ENCODE data around the gene CCDC106.
A peak's percentile ranks its signal among the peaks of the same experiment; 100 is the strongest.

Gene CCDC106

GRCh38 chr19:55675661-55676354 lies 27.8 kb downstream of the CCDC106 start:
- peak overlapping the region; percentile 98 for H3K27ac Mint-ChIP-seq
- H3K9me3 Mint-ChIP-seq: no peaks in the 10 kb centered on the region
- peaks cover 12% of the 10 kb centered on the region for H3K36me3 Mint-ChIP-seq
- peaks cover 77% of the 10 kb centered on the region for H3K4me1 Mint-ChIP-seq
- H3K4me3 Mint-ChIP-seq: peak overlapping the region; percentile 100
- H3K27me3 Mint-ChIP-seq: no peaks in the 10 kb centered on the region

GRCh38 chr19:55676383-55676782 lies 28.4 kb downstream of the CCDC106 start:
- Mint-ChIP-seq H3K9me3 (no peaks in the 10 kb centered on the region), H3K36me3 (peaks cover 10% of the 10 kb centered on the region), H3K4me1 (peaks cover 71% of the 10 kb centered on the region), H3K27ac (no peak overlapping the region), H3K4me3 (peak overlapping the region; percentile 100), H3K27me3 (no peaks in the 10 kb centered on the region)

- no peaks in the 10 kb centered on the region for H3K27me3 Mint-ChIP-seq
- H3K36me3 Mint-ChIP-seq: peaks cover 10% of the 10 kb centered on the region
- no peak overlapping the region for H3K27ac Mint-ChIP-seq
- peaks cover 69% of the 10 kb centered on the region for H3K4me1 Mint-ChIP-seq
- no peaks in the 10 kb centered on the region for H3K9me3 Mint-ChIP-seq
- peak overlapping the region; percentile 100 for H3K4me3 Mint-ChIP-seq
These were observed 29.0 kb downstream of the CCDC106 start for GRCh38 chr19:55676889-55677505.

GRCh38 chr19:55677572-55678028 lies 29.6 kb downstream of the CCDC106 start:
- Mint-ChIP-seq H3K4me1 (peaks cover 66% of the 10 kb centered on the region), H3K27ac (peak overlapping the region; percentile 26), H3K4me3 (peak overlapping the region; percentile 54), H3K27me3 (no peaks in the 10 kb centered on the region), H3K9me3 (no peaks in the 10 kb centered on the region), H3K36me3 (peaks cover 10% of the 10 kb centered on the region)

- H3K36me3 Mint-ChIP-seq: peaks cover 10% of the 10 kb centered on the region
- H3K27ac Mint-ChIP-seq: no peak overlapping the region
- no peaks in the 10 kb centered on the region for H3K27me3 Mint-ChIP-seq
- H3K4me3 Mint-ChIP-seq: no peak overlapping the region
- peaks cover 64% of the 10 kb centered on the region for H3K4me1 Mint-ChIP-seq
- no peaks in the 10 kb centered on the region for H3K9me3 Mint-ChIP-seq
These were observed 30.2 kb downstream of the CCDC106 start for GRCh38 chr19:55678121-55678671.

GRCh38 chr19:55679343-55680257 lies 31.6 kb downstream of the CCDC106 start:
- no peak overlapping the region for H3K4me3 Mint-ChIP-seq
- no peak overlapping the region for H3K27ac Mint-ChIP-seq
- peaks cover 6% of the 10 kb centered on the region for H3K36me3 Mint-ChIP-seq
- H3K27me3 Mint-ChIP-seq: no peaks in the 10 kb centered on the region
- H3K4me1 Mint-ChIP-seq: peaks cover 62% of the 10 kb centered on the region
- H3K9me3 Mint-ChIP-seq: no peaks in the 10 kb centered on the region

GRCh38 chr19:55680339-55681130 lies 32.5 kb downstream of the CCDC106 start:
- peaks cover 3% of the 10 kb centered on the region for H3K36me3 Mint-ChIP-seq

GRCh38 chr19:55681131-55682092 lies 33.4 kb downstream of the CCDC106 start:
- Mint-ChIP-seq H3K9me3 (no peaks in the 10 kb centered on the region), H3K27me3 (no peaks in the 10 kb centered on the region), H3K36me3 (peaks cover 3% of the 10 kb centered on the region), H3K27ac (no peak overlapping the region), H3K4me3 (no peak overlapping the region), H3K4me1 (peaks cover 53% of the 10 kb centered on the region)

More at GRCh38 chr19:55680339-55681130, 32.5 kb downstream of the CCDC106 start:
- Mint-ChIP-seq H3K4me3 (no peak overlapping the region), H3K27ac (no peak overlapping the region), H3K4me1 (peaks cover 62% of the 10 kb centered on the region), H3K9me3 (no peaks in the 10 kb centered on the region), H3K27me3 (no peaks in the 10 kb centered on the region)

GRCh38 chr19:55683449-55684261 lies 35.6 kb downstream of the CCDC106 start:
- peaks cover 3% of the 10 kb centered on the region for H3K36me3 Mint-ChIP-seq
- no peaks in the 10 kb centered on the region for H3K27me3 Mint-ChIP-seq
- peaks cover 31% of the 10 kb centered on the region for H3K4me1 Mint-ChIP-seq
- no peak overlapping the region for H3K4me3 Mint-ChIP-seq
- H3K27ac Mint-ChIP-seq: no peak overlapping the region
- no peaks in the 10 kb centered on the region for H3K9me3 Mint-ChIP-seq

GRCh38 chr19:55684946-55685681 lies 37.1 kb downstream of the CCDC106 start:
- Mint-ChIP-seq H3K36me3 (no peaks in the 10 kb centered on the region), H3K4me3 (no peak overlapping the region), H3K9me3 (no peaks in the 10 kb centered on the region), H3K4me1 (peaks cover 18% of the 10 kb centered on the region), H3K27me3 (no peaks in the 10 kb centered on the region), H3K27ac (no peak overlapping the region)

GRCh38 chr19:55685776-55686175 lies 37.8 kb downstream of the CCDC106 start:
- no peak overlapping the region for H3K27ac Mint-ChIP-seq
- H3K4me3 Mint-ChIP-seq: no peak overlapping the region
- no peaks in the 10 kb centered on the region for H3K27me3 Mint-ChIP-seq
- H3K36me3 Mint-ChIP-seq: no peaks in the 10 kb centered on the region
- H3K9me3 Mint-ChIP-seq: no peaks in the 10 kb centered on the region
- H3K4me1 Mint-ChIP-seq: peaks cover 11% of the 10 kb centered on the region

GRCh38 chr19:55686311-55687050 lies 38.5 kb downstream of the CCDC106 start:
- Mint-ChIP-seq H3K4me1 (peaks cover 11% of the 10 kb centered on the region), H3K36me3 (no peaks in the 10 kb centered on the region), H3K27me3 (no peaks in the 10 kb centered on the region), H3K9me3 (no peaks in the 10 kb centered on the region), H3K27ac (no peak overlapping the region), H3K4me3 (no peak overlapping the region)

Data from activated naive CD4-positive, alpha-beta T cell treated with anti-CD3 and anti-CD28 coated beads, Interleukin-2, amount 50 U/mL, for 24 hours (primary cell).